Left lung (tissue), 10 donors: ENCODE measurements around the gene GPSM3. TPM values are rescaled to one million over a fixed set of nuclear protein-coding genes. Genes with fewer than 3 reads are reported as not detected.

ENCODE experiments used
- ATAC-seq: fragments of 200-7000 bp; cut with Tn5 transposase; one replicate; pipeline ENCODE4 v1.9.1; 2020; ENCODE audit warnings: moderate library complexity
- DNase-seq, 4 donors: peaks; one replicate each; pipeline ENCODE4 v3.0.0-alpha.2; 2013 to 2020
- H3K27ac ChIP-seq, 2 donors: fragments of 200-600 bp; sonication (generic) in 1 of 2; one replicate each; pipeline versions ENCODE4 v1.5.0 to v1.8.0; 2020 to 2021
- H3K27me3 ChIP-seq, 2 donors: fragments of 200-600 bp; sonication (generic) in 1 of 2; one replicate each; pipeline versions ENCODE4 v1.5.0 to v1.8.0; 2020 to 2021
- H3K36me3 ChIP-seq, 2 donors: fragments of 200-600 bp; sonication (generic) in 1 of 2; one replicate each; pipeline versions ENCODE4 v1.5.0 to v1.8.0; 2020 to 2021
- H3K4me1 ChIP-seq, 2 donors: fragments of 200-600 bp; one replicate each; pipeline ENCODE4 v1.8.0; 2021
- H3K4me3 ChIP-seq, 2 donors: fragments of 200-600 bp; sonication (generic) in 1 of 2; one replicate each; pipeline versions ENCODE4 v1.5.0 to v1.8.0; 2020 to 2021; ENCODE audit warnings: mild to moderate bottlenecking in 1 of 2
- H3K9me3 ChIP-seq, 2 donors: fragments of 200-600 bp; sonication (generic) in 1 of 2; one replicate each; pipeline versions ENCODE4 v1.5.0 to v1.8.0; 2020 to 2021
- intact Hi-C, 2 donors: fragments of 100-400 bp; cut with DNase I; formaldehyde crosslinking; loops; one replicate each; pipeline versions ENCODE4 v1.11.2 to v1.14.2; 2022
- polyA plus RNA-seq, 6 donors: library from polyadenylated mRNA; unstranded; fragments of 120-200 nt; gene quantifications; one replicate each; pipeline ENCODE4 v1.2.1, GENCODE V29; 2013; ENCODE audit not compliant: insufficient read length in 6 of 6
- total RNA-seq, 2 donors: library from RNA; stranded (reverse); fragmentation: NEBNext Ultra II Directional; extraction: Animal tissue kit (Norgen Biotek cat#: 25700); gene quantifications; one replicate each; pipeline ENCODE4 v1.2.1, GENCODE V29; 2021
- TF ChIP-seq, protein P1 (sequence below), 2 donors: fragments of 200-600 bp; sonication (generic) in 1 of 2; IDR thresholded peaks; one replicate each; pipeline versions ENCODE4 v1.5.0 to v1.8.0; 2021; ENCODE audit warnings: antibody characterized with exemption in 2 of 2
- donor health status: DM: no; HTN: yes; CAD: no.
- donor health status: DM: no; HTN: no; CAD: no.

The GPSM3 gene
- total and polyA plus RNA-seq, 8 donors = 15.9 to 81.7 (median 19.2) TPM

DNA sequence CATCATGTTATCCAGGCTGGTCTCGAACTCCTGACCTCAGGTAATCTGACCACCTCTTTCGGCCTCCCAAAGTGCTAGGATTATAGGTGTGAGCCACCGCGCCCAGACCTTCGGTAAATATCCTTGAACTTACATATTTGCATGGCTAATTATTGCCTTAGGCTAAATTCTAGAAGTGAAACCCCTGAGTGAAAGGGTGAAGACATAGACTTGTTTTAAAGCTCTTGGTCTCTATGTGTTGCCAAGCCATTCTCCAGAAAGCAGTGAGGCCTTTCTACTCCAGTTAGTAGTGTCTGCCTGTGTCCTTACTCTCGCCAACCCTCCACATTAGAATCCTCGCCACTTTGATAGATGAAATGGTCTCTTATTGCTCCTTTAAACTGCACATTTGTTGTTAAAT is 34.0 kb upstream of the GPSM3 start:
- H3K27ac ChIP-seq = peak overlapping the region in 1 of 2 donors; percentile 13

DNA sequence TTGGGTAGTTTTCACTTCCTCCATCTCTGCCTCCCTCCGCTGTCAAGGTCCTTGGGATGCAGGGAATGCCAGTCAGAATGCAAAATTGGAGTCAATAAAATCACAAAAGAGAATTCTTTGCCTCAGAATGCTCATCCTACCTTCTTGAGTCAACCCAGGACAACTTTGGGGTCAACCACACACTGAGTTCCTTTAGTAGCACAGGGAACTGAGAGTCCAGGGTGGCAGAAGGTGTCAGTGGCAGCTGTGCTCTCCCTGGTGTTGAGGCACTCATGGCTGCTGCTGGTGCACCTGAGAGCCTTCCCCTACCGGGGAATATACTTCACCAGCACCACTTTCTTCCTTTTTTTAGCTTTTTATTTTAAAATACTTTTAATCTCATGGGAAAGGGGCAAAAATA is 32.3 kb upstream of the GPSM3 start:
- H3K27me3 ChIP-seq = peaks cover 0 to 7% of the 10 kb centered on the region in 2 donors
- TF ChIP-seq, protein P1, sequence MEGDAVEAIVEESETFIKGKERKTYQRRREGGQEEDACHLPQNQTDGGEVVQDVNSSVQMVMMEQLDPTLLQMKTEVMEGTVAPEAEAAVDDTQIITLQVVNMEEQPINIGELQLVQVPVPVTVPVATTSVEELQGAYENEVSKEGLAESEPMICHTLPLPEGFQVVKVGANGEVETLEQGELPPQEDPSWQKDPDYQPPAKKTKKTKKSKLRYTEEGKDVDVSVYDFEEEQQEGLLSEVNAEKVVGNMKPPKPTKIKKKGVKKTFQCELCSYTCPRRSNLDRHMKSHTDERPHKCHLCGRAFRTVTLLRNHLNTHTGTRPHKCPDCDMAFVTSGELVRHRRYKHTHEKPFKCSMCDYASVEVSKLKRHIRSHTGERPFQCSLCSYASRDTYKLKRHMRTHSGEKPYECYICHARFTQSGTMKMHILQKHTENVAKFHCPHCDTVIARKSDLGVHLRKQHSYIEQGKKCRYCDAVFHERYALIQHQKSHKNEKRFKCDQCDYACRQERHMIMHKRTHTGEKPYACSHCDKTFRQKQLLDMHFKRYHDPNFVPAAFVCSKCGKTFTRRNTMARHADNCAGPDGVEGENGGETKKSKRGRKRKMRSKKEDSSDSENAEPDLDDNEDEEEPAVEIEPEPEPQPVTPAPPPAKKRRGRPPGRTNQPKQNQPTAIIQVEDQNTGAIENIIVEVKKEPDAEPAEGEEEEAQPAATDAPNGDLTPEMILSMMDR (IDR thresholded peaks at IDR 0.05) = no peak
- peak overlapping the region in 1 of 2 donors; percentile 49 for H3K27ac ChIP-seq
- ATAC-seq (no peak), DNase-seq (no peak)
- H3K36me3 ChIP-seq = no peaks in the 10 kb centered on the region
- H3K4me3 ChIP-seq = no peak overlapping the region
- H3K4me1 ChIP-seq = peaks cover 0 to 5% of the 10 kb centered on the region in 2 donors
- no peaks in the 10 kb centered on the region for H3K9me3 ChIP-seq
- intact Hi-C loops = no loop called here

More for the DNA sequence above, 34.0 kb upstream of the GPSM3 start:
- Histone ChIP-seq H3K9me3 (no peaks in the 10 kb centered on the region), H3K27me3 (peaks cover 0 to 7% of the 10 kb centered on the region in 2 donors), H3K4me3 (no peak overlapping the region), H3K36me3 (no peaks in the 10 kb centered on the region), H3K4me1 (peaks cover 0 to 5% of the 10 kb centered on the region in 2 donors)
- TF ChIP-seq, protein P1 (IDR thresholded peaks at IDR 0.05) = no peak
- intact Hi-C loops = no loop called here
- ATAC-seq = no peak
- DNase-seq = no peak

DNA sequence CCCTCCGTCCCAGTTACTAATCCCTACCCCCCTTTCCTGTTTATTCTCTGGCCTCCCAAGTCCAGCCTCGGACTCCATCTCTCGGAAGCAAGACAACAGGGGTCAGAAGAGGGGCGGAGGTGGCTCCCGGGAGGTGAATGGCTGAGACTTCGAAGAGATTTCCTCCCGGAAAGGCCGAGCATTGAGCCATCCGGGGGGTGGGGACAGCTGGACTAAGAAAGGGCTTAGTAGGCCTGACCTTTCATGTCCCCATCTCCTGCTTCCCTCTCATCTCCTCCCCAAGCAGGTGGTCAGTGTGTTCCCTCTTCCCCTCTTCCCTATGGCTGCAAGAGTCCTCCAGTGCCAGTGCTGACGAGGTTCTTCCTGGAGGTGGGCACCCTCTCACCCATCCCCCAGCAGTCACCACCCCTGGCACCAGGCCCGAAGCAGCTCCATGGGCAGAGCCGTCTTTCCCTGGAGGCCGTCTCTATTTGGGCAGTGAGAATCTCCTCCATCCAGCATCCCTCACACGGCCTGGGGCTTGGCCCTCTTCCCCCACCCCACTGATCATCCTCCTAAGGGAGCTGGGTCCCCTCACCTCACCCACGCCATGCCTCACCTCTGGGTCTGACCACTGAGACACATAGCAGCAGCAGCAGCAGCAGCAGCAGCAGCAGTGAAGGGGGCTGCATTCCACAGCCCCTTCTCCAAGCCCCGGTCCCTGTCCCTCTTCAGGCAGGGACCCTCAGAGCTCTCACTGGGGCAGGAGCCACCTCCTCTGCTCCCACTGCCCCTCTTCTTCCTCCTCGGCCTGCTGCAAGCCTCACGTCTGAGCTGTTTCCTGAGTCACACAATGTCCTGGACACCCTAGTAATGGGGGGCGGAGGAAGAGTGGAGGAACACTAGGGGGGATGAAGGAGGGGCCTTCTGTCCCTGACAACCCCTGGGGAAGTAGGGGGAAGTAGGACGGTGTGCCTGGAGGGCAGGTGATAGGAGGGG is 31.1 kb upstream of the GPSM3 start, which contains the start of gene NOTCH4:
TSS of gene NOTCH4 (minus strand) at position 810 of the 978 bp plus-strand sequence. CDS start at position 671, 139 bp downstream.
- Histone ChIP-seq H3K4me1 (peaks cover 0 to 5% of the 10 kb centered on the region in 2 donors), H3K27ac (peak within 1 kb of the TSS; percentile 49 to 65), H3K4me3 (peak within 1 kb of the TSS in 1 of 2 donors; percentile 37), H3K27me3 (peaks cover 0 to 7% of the 10 kb centered on the region in 2 donors), H3K36me3 (peaks cover 0 to 4% of the 10 kb centered on the region in 2 donors), H3K9me3 (no peaks in the 10 kb centered on the region)
- DNase-seq = no peak
- TF ChIP-seq, protein P1 (IDR thresholded peaks at IDR 0.05) = no peak
- peak; percentile 29 for ATAC-seq
- intact Hi-C loops = no loop called here

DNA sequence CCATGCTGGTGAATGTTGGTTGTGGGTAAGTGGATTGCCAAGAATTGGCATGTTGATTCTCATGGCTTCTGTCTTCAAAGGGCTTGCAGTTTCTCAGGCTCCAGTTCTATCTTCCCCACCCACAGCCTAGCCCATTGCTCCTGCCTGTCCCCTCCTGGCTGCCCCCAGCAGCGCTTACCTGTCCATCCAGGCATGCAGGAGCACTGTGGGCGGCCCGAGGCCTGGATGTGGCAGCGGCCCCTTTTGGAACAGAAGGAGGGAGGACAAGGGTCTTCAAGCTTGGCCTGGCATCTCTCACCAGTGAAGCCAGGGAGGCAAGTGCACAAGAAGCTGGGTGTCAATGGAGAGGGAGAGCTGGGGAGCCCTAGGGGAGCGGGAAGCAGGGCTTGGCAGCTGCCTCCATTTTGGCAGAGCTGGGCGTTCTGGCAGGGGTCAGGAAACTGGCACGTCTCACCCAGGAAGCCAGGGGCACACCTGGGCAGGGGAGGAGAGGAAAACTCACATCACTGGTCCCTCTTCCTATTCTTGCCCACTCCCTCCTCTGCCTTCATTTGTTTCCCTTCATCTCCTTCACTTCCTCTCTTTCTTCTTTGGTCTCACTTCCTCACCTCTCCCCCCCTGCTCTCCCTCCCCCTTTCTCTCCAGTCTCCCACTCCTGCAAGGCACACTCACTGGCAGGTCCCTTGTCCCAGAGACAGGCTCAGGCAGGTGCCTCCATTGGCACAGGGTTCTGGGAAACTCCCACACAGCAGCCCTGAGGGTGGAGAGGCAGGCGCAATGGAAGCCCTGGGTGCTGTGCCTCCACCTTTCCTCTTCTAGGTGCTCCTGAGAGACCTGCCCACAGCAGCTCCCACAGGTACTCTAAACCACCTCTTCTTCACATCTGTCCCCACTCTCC is 30.1 kb upstream of the GPSM3 start:
- Histone ChIP-seq H3K4me1 (peaks cover 0 to 5% of the 10 kb centered on the region in 2 donors), H3K9me3 (no peaks in the 10 kb centered on the region), H3K27ac (peak overlapping the region; percentile 5 to 19), H3K4me3 (peak overlapping the region in 1 of 2 donors; percentile 37), H3K36me3 (peaks cover 0 to 4% of the 10 kb centered on the region in 2 donors), H3K27me3 (peaks cover 0 to 7% of the 10 kb centered on the region in 2 donors)
- no peak for ATAC-seq
- no peak for DNase-seq
- intact Hi-C loops = no loop called here
- TF ChIP-seq, protein P1 (IDR thresholded peaks at IDR 0.05) = no peak
